A549 (cell line): ENCODE results near the gene ATP5PD. TPM values are rescaled to one million over a fixed set of nuclear protein-coding genes. Genes with fewer than 3 reads are reported as not detected.

Experiments used
- ATAC-seq, 2 experiments: fragments of 200-7000 bp in 1 of 2; fragments of >200 bp in 1 of 2; cut with Nextera tagmentation in 1 of 2; cut with Tn5 transposase in 1 of 2; 3 replicates each; pipeline versions ENCODE4 v1.8.0 to v1.9.1; 2018 to 2020; ENCODE audit warnings: mild to moderate bottlenecking in 1 of 2, moderate library complexity in 1 of 2
- CTCF ChIA-PET: fragments of 300-600 bp; sonication (Branson Sonifier 250); formaldehyde crosslinking; extraction: SDS; loops from one replicate; lab custom pipeline; 2021; ENCODE audit warnings: antibody characterized with exemption, inconsistent platforms; lab: Yijun Ruan, JAX
- POLR2A ChIA-PET: fragments of 350-600 bp; formaldehyde crosslinking; extraction: SDS; loops from one replicate; lab custom pipeline; 2021; ENCODE audit warnings: antibody characterized with exemption, inconsistent platforms; lab: Yijun Ruan, JAX
- DNase-seq, 2 experiments: peaks; one replicate each; pipeline versions ENCODE4 v3.0.0 to v3.0.0-alpha.2; 2011 to 2016; ENCODE audit warnings: low read depth in 1 of 2, low spot score in 1 of 2
- FAIRE-seq: peaks from 2 replicates; lab custom pipeline; 2011; peaks lifted over from hg19 to GRCh38; lab: Jason Lieb, UNC
- H3K27ac ChIP-seq, 2 experiments: fragments of >200 bp; sonication (Bioruptor Twin); formaldehyde crosslinking; 3 replicates each; pipeline ENCODE4 v1.5.1; 2016 to 2017
- H3K4me1 ChIP-seq: fragments of >200 bp; sonication (Bioruptor Twin); formaldehyde crosslinking; 3 replicates; pipeline ENCODE4 v1.6.1; 2016
- H3K4me2 ChIP-seq: fragments of >200 bp; sonication (Bioruptor Twin); formaldehyde crosslinking; 3 replicates; pipeline ENCODE4 v1.6.1; 2016
- H3K4me3 ChIP-seq: fragments of >200 bp; sonication (Bioruptor Twin); formaldehyde crosslinking; 3 replicates; pipeline ENCODE4 v1.5.1; 2016
- H3K9me3 ChIP-seq: fragments of >200 bp; sonication (Bioruptor Twin); formaldehyde crosslinking; 3 replicates; pipeline ENCODE4 v1.6.1; 2016
- CBX2 ChIP-seq: fragments of 200-600 bp; sonication (generic); IDR thresholded peaks from 2 replicates; pipeline ENCODE4 v1.6.1; 2016; ENCODE audit warnings: low read depth, mild to moderate bottlenecking, borderline replicate concordance
- CBX8 ChIP-seq: fragments of 200-600 bp; sonication (generic); IDR thresholded peaks from 2 replicates; pipeline ENCODE4 v1.6.1; 2016
- CEBPB ChIP-seq, 2 experiments: fragments of >200 bp in 1 of 2; sonication (Bioruptor Twin) in 1 of 2; formaldehyde crosslinking in 1 of 2; IDR thresholded peaks; 2 replicates each; pipeline ENCODE4 v1.6.1; 2012 to 2016
- CHD4 ChIP-seq: fragments of 200-600 bp; sonication (generic); IDR thresholded peaks from 2 replicates; pipeline ENCODE4 v1.6.1; 2016; ENCODE audit warnings: antibody characterized with exemption, mild to moderate bottlenecking, borderline replicate concordance
- CTCF ChIP-seq: fragments of >200 bp; sonication (Bioruptor Twin); formaldehyde crosslinking; IDR thresholded peaks from 3 replicates; pipeline ENCODE4 v1.5.1; 2016
- EHMT2 ChIP-seq: fragments of 200-600 bp; sonication (generic); IDR thresholded peaks from 2 replicates; pipeline ENCODE4 v1.6.1; 2016; ENCODE audit warnings: antibody characterized with exemption, low read depth, mild to moderate bottlenecking, moderate library complexity
- ESRRA ChIP-seq: fragments of 150-350 bp; IDR thresholded peaks from 2 replicates; pipeline ENCODE4 v1.6.1; 2014; ENCODE audit warnings: mild to moderate bottlenecking, low read length, borderline replicate concordance
- FOSB ChIP-seq: fragments of 250-450 bp; sonication (Bioruptor Pico); IDR thresholded peaks from 2 replicates; pipeline ENCODE4 v1.5.0; 2020; ENCODE audit warnings: mild to moderate bottlenecking, moderate library complexity
- FOXS1 ChIP-seq: fragments of 250-450 bp; sonication (Bioruptor Pico); IDR thresholded peaks from 2 replicates; pipeline ENCODE4 v1.5.0; 2020; ENCODE audit warnings: mild to moderate bottlenecking, moderate library complexity
- GATA3 ChIP-seq: IDR thresholded peaks from 2 replicates; pipeline ENCODE4 v1.6.1; 2012; ENCODE audit warnings: borderline replicate concordance
- HDAC2 ChIP-seq: fragments of 200-600 bp; sonication (generic); IDR thresholded peaks from 2 replicates; pipeline ENCODE4 v1.6.1; 2016
- HEYL ChIP-seq: fragments of 250-450 bp; sonication (Bioruptor Pico); IDR thresholded peaks from 2 replicates; pipeline ENCODE4 v1.8.0; 2021; ENCODE audit warnings: mild to moderate bottlenecking, moderate library complexity
- HMGXB4 ChIP-seq: fragments of 250-450 bp; sonication (Bioruptor Pico); IDR thresholded peaks from 2 replicates; pipeline ENCODE4 v1.5.0; 2021; ENCODE audit warnings: mild to moderate bottlenecking, moderate library complexity, borderline replicate concordance
- HOXA7 ChIP-seq: fragments of 250-450 bp; sonication (Bioruptor Pico); IDR thresholded peaks from 2 replicates; pipeline ENCODE4 v1.5.0; 2020; ENCODE audit warnings: mild to moderate bottlenecking, moderate library complexity
- HOXB13 ChIP-seq: fragments of 250-450 bp; sonication (Bioruptor Pico); IDR thresholded peaks from 2 replicates; pipeline ENCODE4 v1.5.0; 2020; ENCODE audit warnings: low read depth, mild to moderate bottlenecking, moderate library complexity
- JUNB ChIP-seq: fragments of >200 bp; sonication (Bioruptor Twin); formaldehyde crosslinking; IDR thresholded peaks from 2 replicates; pipeline ENCODE4 v1.6.1; 2016
- MAFK ChIP-seq: fragments of 450-650 bp; IDR thresholded peaks from 2 replicates; pipeline ENCODE4 v1.6.1; 2014; ENCODE audit not compliant: partially characterized antibody
- NFE2L2 ChIP-seq: fragments of 150-350 bp; conservative IDR thresholded peaks from 2 replicates; pipeline ENCODE4 v1.6.1; 2014; ENCODE audit warnings: low read length
- NPAS2 ChIP-seq: fragments of 250-450 bp; sonication (Bioruptor Pico); IDR thresholded peaks from 2 replicates; pipeline ENCODE4 v1.8.0; 2022; ENCODE audit warnings: mild to moderate bottlenecking, moderate library complexity, borderline replicate concordance
- PHF8 ChIP-seq: fragments of 200-600 bp; sonication (generic); IDR thresholded peaks from 2 replicates; pipeline ENCODE4 v1.6.1; 2016; ENCODE audit warnings: low read depth, mild to moderate bottlenecking, antibody characterized with exemption, moderate library complexity, borderline replicate concordance
- POLR2A ChIP-seq: IDR thresholded peaks from 2 replicates; pipeline ENCODE4 v1.6.1; 2012; ENCODE audit warnings: mild to moderate bottlenecking, low read length
- POLR2AphosphoS2 ChIP-seq: conservative IDR thresholded peaks from 2 replicates; pipeline ENCODE4 v1.6.1; 2012; ENCODE audit warnings: low read length, improper control_type of control experiment, inconsistent platforms
- RAD21 ChIP-seq, 2 experiments: fragments of >200 bp in 1 of 2; sonication (Bioruptor Twin) in 1 of 2; formaldehyde crosslinking in 1 of 2; IDR thresholded peaks in 1 of 2; conservative IDR thresholded peaks in 1 of 2; 2 replicates in 1 of 2; 3 replicates in 1 of 2; pipeline ENCODE4 v1.6.1; 2012 to 2018; ENCODE audit warnings: inconsistent platforms in 1 of 2
- RARB ChIP-seq: fragments of 250-450 bp; sonication (Bioruptor Pico); IDR thresholded peaks from 2 replicates; pipeline ENCODE4 v1.8.0; 2021; ENCODE audit warnings: mild to moderate bottlenecking, moderate library complexity
- RFX5 ChIP-seq: fragments of 450-650 bp; IDR thresholded peaks from 2 replicates; pipeline ENCODE4 v1.7.1; 2014; ENCODE audit warnings: antibody characterized with exemption, mild to moderate bottlenecking, moderate library complexity
- RNF2 ChIP-seq: fragments of 200-600 bp; sonication (generic); IDR thresholded peaks from 2 replicates; pipeline ENCODE4 v1.6.1; 2016; ENCODE audit warnings: low read depth, mild to moderate bottlenecking, antibody characterized with exemption, moderate library complexity, borderline replicate concordance
- TFCP2L1 ChIP-seq: fragments of 250-450 bp; sonication (Bioruptor Pico); IDR thresholded peaks from 2 replicates; pipeline ENCODE4 v1.5.0; 2021; ENCODE audit warnings: mild to moderate bottlenecking
- TP53 ChIP-seq: fragments of 250-450 bp; sonication (Bioruptor Pico); IDR thresholded peaks from 2 replicates; pipeline ENCODE4 v1.5.0; 2021; ENCODE audit warnings: mild to moderate bottlenecking, moderate library complexity
- USF2 ChIP-seq: fragments of 450-650 bp; IDR thresholded peaks from 2 replicates; pipeline ENCODE4 v1.6.1; 2014; ENCODE audit warnings: antibody characterized with exemption
- ZC3H11A ChIP-seq: fragments of 450-650 bp; IDR thresholded peaks from 2 replicates; pipeline ENCODE4 v1.6.1; 2014; ENCODE audit warnings: antibody characterized with exemption, mild to moderate bottlenecking
- ZFP36 ChIP-seq: fragments of 450-650 bp; IDR thresholded peaks from 2 replicates; pipeline ENCODE4 v1.6.1; 2014; ENCODE audit warnings: borderline replicate concordance; ENCODE audit not compliant: partially characterized antibody
- ZNF302 ChIP-seq: fragments of 250-450 bp; sonication (Bioruptor Pico); IDR thresholded peaks from 2 replicates; pipeline ENCODE4 v1.9.0; 2021; ENCODE audit warnings: inconsistent platforms, mild to moderate bottlenecking, moderate library complexity
- WGBS: methylation state at CpG from one replicate; pipeline ENCODE4 v1.1.6; 2017; ENCODE audit errors: missing lambda C conversion rate; 5-methylcytosine and 5-hydroxymethylcytosine counted together
- polyA plus RNA-seq, 4 experiments: library from polyadenylated mRNA; depleted of rRNA in 3 of 4; stranded (reverse); fragments of >200 nt; fragmentation: RNase III in 1 of 4; extraction: RNeasy Plus Mini Kit Qiagen cat#74134 plus additional on column Dnase treatment in 1 of 4; gene quantifications; 2 replicates in 3 of 4; 3 replicates in 1 of 4; pipeline ENCODE4 v1.2.3, GENCODE V29; 2011 to 2017
- TF ChIP-seq, protein P1 (sequence below): fragments of 250-450 bp; sonication (Bioruptor Pico); IDR thresholded peaks from 2 replicates; pipeline ENCODE4 v1.5.0; 2020; ENCODE audit warnings: low read depth, mild to moderate bottlenecking, moderate library complexity
- TF ChIP-seq, protein P2 (sequence below): IDR thresholded peaks from 2 replicates; pipeline ENCODE4 v1.6.1; 2012

Gene ATP5PD
- polyA plus RNA-seq, 2 of the 4 experiments (the other 2 are of a cell fraction), result 333 to 463 TPM

GRCh38 chr17:75031972-75032719 lies 14.6 kb downstream of the ATP5PD start (continued):
- TF ChIP-seq CTCF (no peak), ESRRA (no peak), HEYL (CRISPR knock-in tag) (no peak), CEBPB (IDR thresholded peaks at IDR 0.05) (no peak), PHF8 (no peak), HMGXB4 (CRISPR knock-in tag) (no peak), FOSB (CRISPR knock-in tag) (no peak), ZNF302 (no peak), TP53 (CRISPR knock-in tag) (no peak), POLR2AphosphoS2 (no peak), HOXB13 (no peak), ZFP36 (no peak), GATA3 (no peak), NFE2L2 (no peak), CHD4 (no peak), HDAC2 (no peak), ZC3H11A (0 out of 2 replicates have a peak, but pooled peaks have one; percentile 2), NPAS2 (CRISPR knock-in tag) (no peak), RFX5 (no peak), MAFK (peak; percentile 33)
- TF ChIP-seq, protein P1, sequence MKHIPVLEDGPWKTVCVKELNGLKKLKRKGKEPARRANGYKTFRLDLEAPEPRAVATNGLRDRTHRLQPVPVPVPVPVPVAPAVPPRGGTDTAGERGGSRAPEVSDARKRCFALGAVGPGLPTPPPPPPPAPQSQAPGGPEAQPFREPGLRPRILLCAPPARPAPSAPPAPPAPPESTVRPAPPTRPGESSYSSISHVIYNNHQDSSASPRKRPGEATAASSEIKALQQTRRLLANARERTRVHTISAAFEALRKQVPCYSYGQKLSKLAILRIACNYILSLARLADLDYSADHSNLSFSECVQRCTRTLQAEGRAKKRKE (CRISPR knock-in tag), result no peak

- Histone ChIP-seq H3K27ac (no peak overlapping the region), H3K4me1 (peaks cover 9% of the 10 kb centered on the region; the same call in 1 of the 3 replicates), H3K4me3 (no peak overlapping the region), H3K9me3 (no peaks in the 10 kb centered on the region), H3K4me2 (no peak overlapping the region)
- DNase-seq (no peak), ATAC-seq (no peak), FAIRE-seq (no peak)
- WGBS, result 74% methylated on average over 8 of the region's 8 CpGs
- POLR2A ChIA-PET, result no interaction called here
- CTCF ChIA-PET, result interaction anchor here (0.8 to 6.2 kb wide), 7 partner anchors 9 to 110 kb away, joined by 3 to 60 read pairs (median 7); partner anchors contain the start of gene MRPL58
- no peak for TF ChIP-seq CEBPB (IDR thresholded peaks at IDR 0.05)
- no peak for TF ChIP-seq RAD21 (conservative IDR thresholded peaks at IDR 0.05 in 1 of 2, IDR thresholded peaks at IDR 0.05 in 1 of 2)
- TF ChIP-seq TFCP2L1 (CRISPR knock-in tag), result no peak
- no peak for TF ChIP-seq RFX5
- TF ChIP-seq JUNB, result no peak
- no peak for TF ChIP-seq RNF2
- TF ChIP-seq FOXS1 (CRISPR knock-in tag), result no peak
- TF ChIP-seq POLR2A, result no peak
- no peak for TF ChIP-seq HOXB13
- no peak for TF ChIP-seq HOXA7 (CRISPR knock-in tag)
- no peak for TF ChIP-seq EHMT2
- TF ChIP-seq RARB (CRISPR knock-in tag), result no peak
- no peak for TF ChIP-seq CBX8
- TF ChIP-seq, protein P2, sequence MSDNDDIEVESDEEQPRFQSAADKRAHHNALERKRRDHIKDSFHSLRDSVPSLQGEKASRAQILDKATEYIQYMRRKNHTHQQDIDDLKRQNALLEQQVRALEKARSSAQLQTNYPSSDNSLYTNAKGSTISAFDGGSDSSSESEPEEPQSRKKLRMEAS, result no peak
- no peak for TF ChIP-seq HDAC2
- no peak for TF ChIP-seq USF2
- TF ChIP-seq CBX2, result no peak
Measured at GRCh38 chr17:75030161-75030560, 16.6 kb downstream of the ATP5PD start.
